PFSK-1 (cell line): ENCODE results near the gene KCND1.

Experiments used
- FOXP2 ChIP-seq: optimal IDR thresholded peaks from 2 replicates; pipeline ENCODE3; 2011; ENCODE audit warnings: borderline replicate concordance, control low read depth, inconsistent platforms; ENCODE audit not compliant: insufficient read depth; ENCODE audit errors: extremely low read length, extremely low read depth
- POLR2AphosphoS5 ChIP-seq: IDR thresholded peaks from 2 replicates; pipeline ENCODE4 v1.6.1; 2012; ENCODE audit warnings: low read depth, mild to moderate bottlenecking, control low read depth, low read length, moderate library complexity
- SIN3A ChIP-seq: IDR thresholded peaks from 2 replicates; pipeline ENCODE4 v1.6.1; 2012; ENCODE audit warnings: mild to moderate bottlenecking, low read length, moderate library complexity, borderline replicate concordance; ENCODE audit not compliant: insufficient read depth
- TAF1 ChIP-seq: IDR thresholded peaks from 2 replicates; pipeline ENCODE4 v1.6.1; 2012; ENCODE audit warnings: low read length, control low read depth, borderline replicate concordance; ENCODE audit not compliant: insufficient read depth
- TF ChIP-seq, protein P1 (sequence below), 2 experiments: IDR thresholded peaks; 2 replicates each; pipeline versions ENCODE4 v1.6.1 to v1.8.0; 2011 to 2012; ENCODE audit warnings: low read depth in 2 of 2, low read length in 2 of 2, control low read depth in 1 of 2, inconsistent platforms in 1 of 2, mild to moderate bottlenecking in 1 of 2, moderate library complexity in 1 of 2; ENCODE audit not compliant: insufficient read depth in 1 of 2

Gene KCND1

DNA sequence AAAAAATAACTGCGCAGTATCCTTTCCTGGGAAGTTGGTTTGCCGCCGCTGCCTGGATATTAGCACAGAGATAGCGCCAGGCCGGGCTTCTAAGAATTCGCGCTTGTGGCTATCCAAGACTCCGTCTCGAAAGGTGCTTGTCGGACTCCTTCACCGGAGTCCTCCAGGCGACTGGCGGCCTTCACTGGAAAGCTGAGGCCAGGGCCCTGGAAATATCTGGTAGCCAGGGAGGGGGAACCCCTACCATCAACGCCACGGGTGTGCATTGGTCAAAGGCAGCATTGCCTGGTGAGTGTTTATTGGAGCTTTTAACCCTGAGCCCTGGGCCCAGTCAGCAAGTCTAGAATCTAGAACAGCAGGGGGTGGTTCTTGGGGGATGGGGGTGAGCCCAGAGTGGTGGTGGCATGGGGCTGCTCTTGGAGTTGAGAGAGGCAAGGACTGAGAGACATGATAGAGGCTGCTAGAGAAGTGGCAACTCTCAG is 52.2 kb downstream of the KCND1 start:
- TF ChIP-seq, protein P1, sequence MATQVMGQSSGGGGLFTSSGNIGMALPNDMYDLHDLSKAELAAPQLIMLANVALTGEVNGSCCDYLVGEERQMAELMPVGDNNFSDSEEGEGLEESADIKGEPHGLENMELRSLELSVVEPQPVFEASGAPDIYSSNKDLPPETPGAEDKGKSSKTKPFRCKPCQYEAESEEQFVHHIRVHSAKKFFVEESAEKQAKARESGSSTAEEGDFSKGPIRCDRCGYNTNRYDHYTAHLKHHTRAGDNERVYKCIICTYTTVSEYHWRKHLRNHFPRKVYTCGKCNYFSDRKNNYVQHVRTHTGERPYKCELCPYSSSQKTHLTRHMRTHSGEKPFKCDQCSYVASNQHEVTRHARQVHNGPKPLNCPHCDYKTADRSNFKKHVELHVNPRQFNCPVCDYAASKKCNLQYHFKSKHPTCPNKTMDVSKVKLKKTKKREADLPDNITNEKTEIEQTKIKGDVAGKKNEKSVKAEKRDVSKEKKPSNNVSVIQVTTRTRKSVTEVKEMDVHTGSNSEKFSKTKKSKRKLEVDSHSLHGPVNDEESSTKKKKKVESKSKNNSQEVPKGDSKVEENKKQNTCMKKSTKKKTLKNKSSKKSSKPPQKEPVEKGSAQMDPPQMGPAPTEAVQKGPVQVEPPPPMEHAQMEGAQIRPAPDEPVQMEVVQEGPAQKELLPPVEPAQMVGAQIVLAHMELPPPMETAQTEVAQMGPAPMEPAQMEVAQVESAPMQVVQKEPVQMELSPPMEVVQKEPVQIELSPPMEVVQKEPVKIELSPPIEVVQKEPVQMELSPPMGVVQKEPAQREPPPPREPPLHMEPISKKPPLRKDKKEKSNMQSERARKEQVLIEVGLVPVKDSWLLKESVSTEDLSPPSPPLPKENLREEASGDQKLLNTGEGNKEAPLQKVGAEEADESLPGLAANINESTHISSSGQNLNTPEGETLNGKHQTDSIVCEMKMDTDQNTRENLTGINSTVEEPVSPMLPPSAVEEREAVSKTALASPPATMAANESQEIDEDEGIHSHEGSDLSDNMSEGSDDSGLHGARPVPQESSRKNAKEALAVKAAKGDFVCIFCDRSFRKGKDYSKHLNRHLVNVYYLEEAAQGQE (IDR thresholded peaks at IDR 0.05; ENCODE audit: insufficient read depth in 1 of 2, low read depth in 2 of 2, low read length in 2 of 2), result no peak
- no peak for TF ChIP-seq TAF1
- TF ChIP-seq POLR2AphosphoS5, result no peak
- no peak for TF ChIP-seq FOXP2
- no peak for TF ChIP-seq SIN3A

DNA sequence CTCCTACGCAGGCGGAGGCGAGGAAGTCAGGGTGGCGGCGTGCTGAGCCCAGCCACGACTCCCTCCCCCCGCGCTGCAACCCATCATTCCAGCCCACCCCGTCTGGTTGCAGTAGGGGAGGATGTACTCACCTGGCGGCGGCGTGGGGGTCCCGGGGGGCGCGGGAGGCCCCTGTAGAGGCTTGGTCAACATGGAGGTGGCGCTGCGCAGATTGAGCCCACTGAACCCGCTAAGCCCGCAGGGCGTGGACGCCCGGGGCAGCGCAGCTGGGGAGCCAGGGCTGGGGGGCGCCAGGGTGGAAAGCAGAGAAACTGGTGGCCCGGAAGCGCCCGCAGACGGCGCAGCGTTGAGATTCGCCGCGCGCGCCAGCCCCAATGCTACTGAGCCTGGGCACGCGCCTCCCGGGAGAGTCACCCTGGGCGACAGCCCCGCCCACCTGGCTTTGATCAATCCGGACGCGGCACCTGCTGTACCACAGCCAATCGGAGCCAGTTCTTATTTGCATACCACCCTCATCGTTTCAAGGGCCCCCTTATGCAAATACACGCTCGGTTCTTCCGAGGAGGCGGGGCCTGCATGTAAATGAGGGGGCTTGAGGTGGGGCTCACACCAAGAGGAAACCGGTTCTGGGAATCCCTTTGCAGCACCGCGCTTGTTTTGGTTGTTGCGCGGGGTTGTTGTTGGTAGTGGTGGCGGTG is 52.9 kb downstream of the KCND1 start, which contains the start of gene PIM2:
TSS of gene PIM2 (minus strand) at position 382 of the 698 bp plus-strand sequence. CDS start at position 192, 190 bp downstream.
- TF ChIP-seq FOXP2 (no peak), TAF1 (peak; percentile 86; the same call in 1 of the 2 replicates), POLR2AphosphoS5 (peak; percentile 86)
- TF ChIP-seq, protein P1 (IDR thresholded peaks at IDR 0.05; ENCODE audit: insufficient read depth in 1 of 2, low read depth in 2 of 2, low read length in 2 of 2), result no peak

DNA sequence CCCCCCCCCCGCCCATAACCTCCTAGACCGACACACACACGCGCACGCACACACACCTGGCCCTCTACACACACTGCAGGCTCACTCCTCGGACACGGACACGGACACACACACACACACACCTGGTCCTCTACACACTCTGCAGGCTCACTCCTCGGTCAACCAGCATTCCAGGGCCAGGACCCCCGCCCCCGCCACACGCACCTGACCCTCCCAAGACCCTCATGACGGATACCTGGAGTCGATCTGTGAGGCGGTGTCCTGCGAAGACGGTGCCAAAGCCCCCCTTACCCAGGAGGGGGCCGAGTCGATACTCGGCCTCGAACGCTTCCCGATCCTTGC is 53.4 kb downstream of the KCND1 start:
- TF ChIP-seq TAF1 (no peak), SIN3A (no peak), FOXP2 (no peak), POLR2AphosphoS5 (no peak)
- TF ChIP-seq, protein P1 (IDR thresholded peaks at IDR 0.05; ENCODE audit: insufficient read depth in 1 of 2, low read depth in 2 of 2, low read length in 2 of 2), result no peak

DNA sequence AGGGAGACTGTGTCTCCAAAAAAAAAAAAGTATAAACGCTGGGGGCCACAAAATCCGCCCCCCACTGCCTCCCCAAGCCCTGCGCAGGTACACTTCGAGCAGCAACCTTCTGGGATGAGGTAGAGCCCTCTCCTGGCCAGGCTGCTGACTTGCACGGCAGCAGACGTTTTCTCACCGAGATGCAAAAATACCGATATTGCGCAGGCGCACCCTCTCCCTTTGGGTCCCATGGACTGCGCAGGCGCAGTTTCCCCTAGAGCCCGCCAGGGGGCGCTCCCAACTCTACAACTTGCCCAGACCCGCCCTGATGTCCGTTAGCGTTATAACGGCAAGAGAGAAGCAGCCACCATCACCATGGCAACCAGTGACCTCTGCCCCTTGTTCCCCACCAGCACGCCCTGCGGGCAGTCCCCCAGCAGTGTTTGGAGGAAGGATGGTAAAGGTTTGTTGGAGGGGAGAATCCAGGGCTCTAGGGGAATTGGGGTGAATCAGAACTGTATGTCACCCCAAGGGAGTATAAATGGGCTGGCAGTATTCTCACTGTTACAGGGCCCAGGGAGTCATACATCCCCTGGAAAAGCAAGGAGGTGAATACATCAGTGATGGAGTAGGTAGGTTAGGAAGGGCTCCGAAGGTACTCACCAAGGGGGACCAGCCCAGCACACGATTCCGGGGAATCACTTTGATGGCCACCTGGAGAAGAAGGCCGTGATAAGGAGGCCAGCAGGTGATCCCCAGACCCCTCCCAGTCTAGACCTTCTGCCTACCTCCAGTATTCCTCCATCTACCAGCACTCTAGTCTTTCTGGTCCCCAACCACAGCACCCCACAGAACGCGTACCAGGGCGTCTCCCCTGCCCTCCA is 54.3 kb downstream of the KCND1 start:
- TF ChIP-seq TAF1 (no peak), SIN3A (no peak), FOXP2 (no peak)
- TF ChIP-seq, protein P1 (IDR thresholded peaks at IDR 0.05; ENCODE audit: insufficient read depth in 1 of 2, low read depth in 2 of 2, low read length in 2 of 2), result no peak
